ENCODE results near the gene HS3ST6. TPM values are rescaled to one million over a fixed set of nuclear protein-coding genes. Genes with fewer than 3 reads are reported as not detected.

HS3ST6 gene
- total and polyA plus RNA-seq, 2 of the 13 experiments (the other 11 are each of a cell fraction or from before 2014, with no cell fraction given), result not detected

GRCh38 chr16:1907226-1907860, 10.9 kb downstream of the HS3ST6 start:
- Histone ChIP-seq H2AFZ (ENCODE audit: low read length) (no peak overlapping the region), H3K27me3 (ENCODE audit: control insufficient read depth in 1 of 2, insufficient read depth in 2 of 2, low read length in 2 of 2) (peaks cover 21 to 71% of the 10 kb centered on the region in 2 experiments), H3K9ac (ENCODE audit: insufficient read depth, low read depth, low read length) (no peak overlapping the region), H4K20me1 (ENCODE audit: insufficient read depth, low read length) (no peaks in the 10 kb centered on the region), H3K36me3 (replicated peaks in 1 of 2; ENCODE audit: control insufficient read depth in 1 of 2, insufficient read depth in 2 of 2, low read length in 2 of 2) (no peaks in the 10 kb centered on the region), H3K79me2 (ENCODE audit: insufficient read depth, low read length) (no peaks in the 10 kb centered on the region), H3K4me1 (ENCODE audit: insufficient read depth, low read length) (no peaks in the 10 kb centered on the region), H3K4me3 (replicated peaks in 1 of 3; ENCODE audit: insufficient read depth in 1 of 3, low read depth in 2 of 3, low read length in 3 of 3) (no peak overlapping the region), H3K4me2 (ENCODE audit: low read depth, low read length) (no peak overlapping the region), H3K27ac (ENCODE audit: extremely low read length, insufficient read depth, low read length) (no peak overlapping the region), H3K9me3 (ENCODE audit: low read length) (no peaks in the 10 kb centered on the region)
- BruUV-seq (replicated peaks), result no TSS peak
- POLR2A ChIA-PET, result no interaction called here
- in situ Hi-C loops (cut with HindIII; ENCODE audit: extremely low pct_ligation_motif_present, low pct_unique_long_range_greater_than_20kb) (no loop called here), intact Hi-C loops (cut with micrococcal nuclease; ENCODE audit: unreplicated experiment) (no loop called here)
- CTCF ChIA-PET (ENCODE audit: low intra/inter-chr PET ratio, low total read pairs), result no interaction called here
- DNase-seq (ENCODE audit: low spot score) (no peak), ATAC-seq (peak; percentile 27), FAIRE-seq (no peak)
- 30% methylated on average over 2 of the region's 17 CpGs for WGBS (ENCODE audit: low lambda C conversion rate)
- no peak for TF ChIP-seq BCL3 (CRISPR knock-in tag; IDR thresholded peaks at IDR 0.05)
- TF ChIP-seq ZNF770 (CRISPR knock-in tag; IDR thresholded peaks at IDR 0.05), result no peak
- TF ChIP-seq JUNB (CRISPR knock-in tag; IDR thresholded peaks at IDR 0.05; ENCODE audit: borderline replicate concordance), result no peak
- TF ChIP-seq ZNF782 (CRISPR knock-in tag; IDR thresholded peaks at IDR 0.05; ENCODE audit: borderline replicate concordance), result no peak
- TF ChIP-seq TFDP1 (CRISPR knock-in tag; IDR thresholded peaks at IDR 0.05; ENCODE audit: borderline replicate concordance), result no peak
- TF ChIP-seq ZNF510 (CRISPR knock-in tag; IDR thresholded peaks at IDR 0.05; ENCODE audit: low read depth), result no peak
- no peak for TF ChIP-seq ZNF589 (CRISPR knock-in tag; conservative IDR thresholded peaks at IDR 0.05)
- TF ChIP-seq RXRB (CRISPR knock-in tag; IDR thresholded peaks at IDR 0.05; ENCODE audit: borderline replicate concordance), result no peak
- no peak for TF ChIP-seq ZUFSP (CRISPR knock-in tag; IDR thresholded peaks at IDR 0.05; ENCODE audit: borderline replicate concordance)
- no peak for TF ChIP-seq KDM5A (IDR thresholded peaks at IDR 0.05; ENCODE audit: borderline replicate concordance, low read length)
- no peak for TF ChIP-seq ZFX (CRISPR knock-in tag; IDR thresholded peaks at IDR 0.05; ENCODE audit: low read depth)
- no peak for TF ChIP-seq FOSL2 (CRISPR knock-in tag; IDR thresholded peaks at IDR 0.05)
- no peak for TF ChIP-seq ZNF234 (CRISPR knock-in tag; conservative IDR thresholded peaks at IDR 0.05)
- no peak for TF ChIP-seq GTF2F1 (IDR thresholded peaks at IDR 0.05; ENCODE audit: low read length)
